ENCODE measurements around the gene SHROOM2.

DNA sequence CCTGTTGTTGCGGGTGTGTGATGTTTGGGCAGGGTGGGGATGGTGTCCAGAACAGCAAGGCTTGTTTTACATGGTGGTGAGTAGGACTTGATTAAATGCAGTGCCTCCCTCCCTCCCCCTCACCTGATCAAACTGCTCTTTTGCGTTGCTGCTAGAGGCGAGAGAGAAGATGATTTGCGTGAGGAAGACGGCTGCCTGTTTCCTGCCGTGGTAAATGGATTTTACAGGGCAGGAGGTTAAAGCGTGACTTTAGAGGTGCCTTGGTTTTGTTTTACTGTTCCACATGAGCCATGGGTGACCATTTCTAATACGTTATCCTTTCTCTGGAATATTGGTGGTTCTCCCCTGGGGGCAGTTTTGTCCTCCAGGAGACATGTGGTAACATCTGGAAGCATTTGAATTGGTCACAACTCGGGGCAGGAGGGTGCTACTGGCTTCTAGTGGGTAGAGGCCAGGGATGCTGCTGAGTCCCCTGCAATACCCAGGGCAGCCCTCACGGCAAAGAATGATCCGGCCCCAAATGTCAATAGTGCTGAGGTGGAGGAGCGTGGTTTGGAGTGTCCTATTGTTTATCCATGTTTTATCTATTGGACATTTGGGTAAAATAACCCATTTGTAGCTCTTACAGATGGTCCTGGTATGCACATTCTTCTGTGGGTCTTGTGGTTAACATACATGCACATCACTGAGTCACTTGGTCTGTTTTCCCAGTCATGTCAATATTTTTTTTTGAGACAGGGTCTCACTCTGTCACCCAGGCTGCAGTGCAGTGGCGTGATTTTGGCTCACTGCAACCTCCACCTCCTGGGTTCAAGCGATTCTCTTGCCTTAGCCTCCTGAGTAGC is 73.7 kb downstream of the SHROOM2 start:
- TF ChIP-seq, protein P1, sequence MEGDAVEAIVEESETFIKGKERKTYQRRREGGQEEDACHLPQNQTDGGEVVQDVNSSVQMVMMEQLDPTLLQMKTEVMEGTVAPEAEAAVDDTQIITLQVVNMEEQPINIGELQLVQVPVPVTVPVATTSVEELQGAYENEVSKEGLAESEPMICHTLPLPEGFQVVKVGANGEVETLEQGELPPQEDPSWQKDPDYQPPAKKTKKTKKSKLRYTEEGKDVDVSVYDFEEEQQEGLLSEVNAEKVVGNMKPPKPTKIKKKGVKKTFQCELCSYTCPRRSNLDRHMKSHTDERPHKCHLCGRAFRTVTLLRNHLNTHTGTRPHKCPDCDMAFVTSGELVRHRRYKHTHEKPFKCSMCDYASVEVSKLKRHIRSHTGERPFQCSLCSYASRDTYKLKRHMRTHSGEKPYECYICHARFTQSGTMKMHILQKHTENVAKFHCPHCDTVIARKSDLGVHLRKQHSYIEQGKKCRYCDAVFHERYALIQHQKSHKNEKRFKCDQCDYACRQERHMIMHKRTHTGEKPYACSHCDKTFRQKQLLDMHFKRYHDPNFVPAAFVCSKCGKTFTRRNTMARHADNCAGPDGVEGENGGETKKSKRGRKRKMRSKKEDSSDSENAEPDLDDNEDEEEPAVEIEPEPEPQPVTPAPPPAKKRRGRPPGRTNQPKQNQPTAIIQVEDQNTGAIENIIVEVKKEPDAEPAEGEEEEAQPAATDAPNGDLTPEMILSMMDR (IDR thresholded peaks at IDR 0.05) = no peak
- TF ChIP-seq POLR2A (IDR thresholded peaks at IDR 0.05) = no peak

All from esophagus squamous epithelium (tissue), 4 donors.